B cell (primary cell): Measurements from ENCODE around the gene SLC6A18. TPM values are rescaled to one million over a fixed set of nuclear protein-coding genes. Genes with fewer than 3 reads are reported as not detected.

Experiments
- ATAC-seq: fragments of 200-7000 bp; cut with Tn5 transposase; one replicate; pipeline ENCODE4 v1.10.0; 2021; ENCODE audit warnings: low read depth, mild to moderate bottlenecking, moderate number of reproducible peaks, moderate library complexity
- CTCF ChIA-PET: fragments of 350-600 bp; sonication (Branson Sonifier 250); formaldehyde crosslinking; loops from one replicate; lab custom pipeline; 2021; ENCODE audit warnings: antibody characterized with exemption, inconsistent platforms; lab: Charles Lee
- POLR2A ChIA-PET: fragments of 350-600 bp; sonication (Branson Sonifier 250); formaldehyde crosslinking; loops from one replicate; lab custom pipeline; 2021; ENCODE audit warnings: antibody characterized with exemption; lab: Charles Lee
- DNase-seq: peaks from one replicate; pipeline ENCODE4 v3.0.0; 2013
- H2AFZ ChIP-seq: 2 replicates; pipeline ENCODE4 v1.6.1; 2012; ENCODE audit warnings: mild to moderate bottlenecking, low read depth, low read length; ENCODE audit not compliant: insufficient read depth, poor library complexity, severe bottlenecking
- H3K27ac ChIP-seq, 2 donors: 1 replicate in 1 of 2; 2 replicates in 1 of 2; pipeline ENCODE4 v1.5.1; 2012 to 2013; ENCODE audit warnings: low read length in 2 of 2, mild to moderate bottlenecking in 2 of 2, moderate library complexity in 1 of 2
- H3K27me3 ChIP-seq, 4 experiments: fragments of 200-600 bp in 1 of 4; sonication (generic) in 1 of 4; replicated peaks in 1 of 4; 1 replicate in 2 of 4; 2 replicates in 2 of 4; pipeline versions ENCODE4 v1.6.1 to v1.7.0; 2013 to 2016; ENCODE audit warnings: low read length in 3 of 4, mild to moderate bottlenecking in 2 of 4, mixed read lengths in 1 of 4, moderate library complexity in 1 of 4; ENCODE audit not compliant: insufficient read depth in 4 of 4, control insufficient read depth in 3 of 4; ENCODE audit errors: control extremely low read depth in 1 of 4
- H3K36me3 ChIP-seq, 2 experiments: replicated peaks in 1 of 2; 1 replicate in 1 of 2; 2 replicates in 1 of 2; pipeline versions ENCODE4 v1.6.1 to v1.7.1; 2013; ENCODE audit warnings: low read length in 1 of 2; ENCODE audit not compliant: insufficient read depth in 2 of 2, control insufficient read depth in 1 of 2; ENCODE audit errors: control extremely low read depth in 1 of 2, extremely low read depth in 1 of 2
- H3K4me1 ChIP-seq, 2 donors: fragments of 200-600 bp in 1 of 2; sonication (generic) in 1 of 2; 1 replicate in 1 of 2; 2 replicates in 1 of 2; pipeline versions ENCODE4 v1.5.1 to v1.6.1; 2013 to 2017; ENCODE audit warnings: low read length in 2 of 2; ENCODE audit not compliant: control insufficient read depth in 2 of 2, insufficient read depth in 2 of 2
- H3K4me2 ChIP-seq: replicated peaks from 2 replicates; pipeline ENCODE3; 2012; ENCODE audit warnings: mild to moderate bottlenecking, low read depth, low read length; ENCODE audit not compliant: poor library complexity, severe bottlenecking
- H3K4me3 ChIP-seq, 5 experiments: fragments of 200-600 bp in 1 of 5; sonication (generic) in 1 of 5; 1 replicate in 3 of 5; 2 replicates in 2 of 5; pipeline versions ENCODE4 v1.5.1 to v1.7.0; 2011 to 2016; ENCODE audit warnings: low read length in 4 of 5, mild to moderate bottlenecking in 4 of 5, low read depth in 2 of 5, control low read depth in 1 of 5, moderate library complexity in 1 of 5; ENCODE audit not compliant: insufficient read depth in 1 of 5; ENCODE audit errors: control extremely low read depth in 1 of 5, extremely low read depth in 1 of 5
- H3K79me2 ChIP-seq: fragments of 200-600 bp; sonication (generic); one replicate; pipeline ENCODE4 v1.6.0; 2016; ENCODE audit warnings: low read length; ENCODE audit not compliant: control insufficient read depth, insufficient read depth
- H3K9ac ChIP-seq: fragments of 200-600 bp; sonication (generic); 2 replicates; pipeline ENCODE4 v1.6.1; 2017; ENCODE audit warnings: mild to moderate bottlenecking, low read length, moderate library complexity
- H3K9me3 ChIP-seq, 3 donors: one replicate each; pipeline versions ENCODE4 v1.6.1 to v1.7.1; 2013; ENCODE audit warnings: low read length in 2 of 3; ENCODE audit not compliant: control insufficient read depth in 2 of 3, insufficient read depth in 1 of 3; ENCODE audit errors: control extremely low read depth in 1 of 3
- H4K20me1 ChIP-seq: 2 replicates; pipeline ENCODE4 v1.6.0; 2012; ENCODE audit warnings: mild to moderate bottlenecking, low read length; ENCODE audit not compliant: insufficient read depth, control insufficient read depth, poor library complexity, severe bottlenecking
- H3K27ac Mint-ChIP-seq: one replicate; pipeline ENCODE4 v1.8.0; 2021; ENCODE audit warnings: mixed read lengths
- H3K27me3 Mint-ChIP-seq: one replicate; pipeline ENCODE4 v1.8.0; 2021; ENCODE audit warnings: mixed read lengths
- H3K4me1 Mint-ChIP-seq: one replicate; pipeline ENCODE4 v1.8.0; 2021; ENCODE audit warnings: mixed read lengths
- H3K4me3 Mint-ChIP-seq: one replicate; pipeline ENCODE4 v1.8.0; 2021; ENCODE audit warnings: mixed read lengths
- H3K9me3 Mint-ChIP-seq: one replicate; pipeline ENCODE4 v1.8.0; 2022; ENCODE audit warnings: mixed read lengths; ENCODE audit not compliant: insufficient read depth
- EZH2 ChIP-seq: IDR thresholded peaks from 2 replicates; pipeline ENCODE4 v1.6.1; 2012; ENCODE audit warnings: borderline replicate concordance, low read depth, mild to moderate bottlenecking, moderate library complexity, low read length; ENCODE audit not compliant: insufficient read depth, poor library complexity, severe bottlenecking
- WGBS: methylation state at CpG from one replicate; pipeline ENCODE4 v1.1.5; 2013; ENCODE audit warnings: missing lambda C conversion rate; ENCODE audit not compliant: insufficient coverage; 5-methylcytosine and 5-hydroxymethylcytosine counted together
- intact Hi-C: fragments of 100-400 bp; cut with micrococcal nuclease; formaldehyde crosslinking; loops from one replicate; pipeline ENCODE4 v1.10.0; 2022
- polyA plus RNA-seq: library from polyadenylated mRNA; depleted of rRNA; stranded (reverse); fragments of >200 nt; gene quantifications from 2 replicates; pipeline ENCODE4 v1.2.3, GENCODE V29; 2012
- total RNA-seq, 2 donors: library from RNA; stranded (reverse); fragments of 120-200 nt in 1 of 2; gene quantifications; 1 replicate in 1 of 2; 2 replicates in 1 of 2; pipeline versions ENCODE4 v1.2.3 to v1.2.4, GENCODE V29; 2013 to 2022
- TF ChIP-seq, protein P1 (sequence below): fragments of 200-600 bp; IDR thresholded peaks from one replicate; pipeline ENCODE4 v1.8.0; 2022; ENCODE audit warnings: antibody characterized with exemption, mild to moderate bottlenecking

SLC6A18 gene
- total and polyA plus RNA-seq, 2 donors (not counting 1 experiment from before 2014, with no cell fraction given), result not detected

GRCh38 chr5:1208221-1208742 is 16.9 kb upstream of the SLC6A18 start:
- no peak overlapping the region for H3K4me3 ChIP-seq
- Mint-ChIP-seq H3K4me1 (no peaks in the 10 kb centered on the region), H3K9me3 (no peaks in the 10 kb centered on the region), H3K27ac (no peak overlapping the region), H3K4me3 (no peak overlapping the region), H3K27me3 (peaks cover 8% of the 10 kb centered on the region)
- POLR2A ChIA-PET, result no interaction called here
- CTCF ChIA-PET, result no interaction called here
- 88% methylated on average over 16 of the region's 17 CpGs for WGBS
- TF ChIP-seq, protein P1, sequence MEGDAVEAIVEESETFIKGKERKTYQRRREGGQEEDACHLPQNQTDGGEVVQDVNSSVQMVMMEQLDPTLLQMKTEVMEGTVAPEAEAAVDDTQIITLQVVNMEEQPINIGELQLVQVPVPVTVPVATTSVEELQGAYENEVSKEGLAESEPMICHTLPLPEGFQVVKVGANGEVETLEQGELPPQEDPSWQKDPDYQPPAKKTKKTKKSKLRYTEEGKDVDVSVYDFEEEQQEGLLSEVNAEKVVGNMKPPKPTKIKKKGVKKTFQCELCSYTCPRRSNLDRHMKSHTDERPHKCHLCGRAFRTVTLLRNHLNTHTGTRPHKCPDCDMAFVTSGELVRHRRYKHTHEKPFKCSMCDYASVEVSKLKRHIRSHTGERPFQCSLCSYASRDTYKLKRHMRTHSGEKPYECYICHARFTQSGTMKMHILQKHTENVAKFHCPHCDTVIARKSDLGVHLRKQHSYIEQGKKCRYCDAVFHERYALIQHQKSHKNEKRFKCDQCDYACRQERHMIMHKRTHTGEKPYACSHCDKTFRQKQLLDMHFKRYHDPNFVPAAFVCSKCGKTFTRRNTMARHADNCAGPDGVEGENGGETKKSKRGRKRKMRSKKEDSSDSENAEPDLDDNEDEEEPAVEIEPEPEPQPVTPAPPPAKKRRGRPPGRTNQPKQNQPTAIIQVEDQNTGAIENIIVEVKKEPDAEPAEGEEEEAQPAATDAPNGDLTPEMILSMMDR, result no peak
- TF ChIP-seq EZH2, result no peak
- peaks cover 0 to 13% (median 0%) of the 10 kb centered on the region in 3 donors for H3K9me3 ChIP-seq
- no peak overlapping the region for H3K4me2 ChIP-seq
- H3K27me3 ChIP-seq, result no peaks in the 10 kb centered on the region
- no peak overlapping the region for H3K27ac ChIP-seq
- no peak for DNase-seq
- H3K4me1 ChIP-seq, result no peaks in the 10 kb centered on the region
- no peak overlapping the region for H2AFZ ChIP-seq
- no peaks in the 10 kb centered on the region for H4K20me1 ChIP-seq
- H3K9ac ChIP-seq, result no peak overlapping the region
- H3K36me3 ChIP-seq, result no peaks in the 10 kb centered on the region
- no peak for ATAC-seq
- intact Hi-C loops, result no loop called here
- no peaks in the 10 kb centered on the region for H3K79me2 ChIP-seq

- H3K4me3 Mint-ChIP-seq, result no peak overlapping the region
These were observed 16.3 kb upstream of the SLC6A18 start for GRCh38 chr5:1208743-1209488.

More at GRCh38 chr5:1208743-1209488, 16.3 kb upstream of the SLC6A18 start:
- ATAC-seq, result no peak
- ChIA-PET CTCF (no interaction called here), POLR2A (no interaction called here)
- H3K4me1 ChIP-seq, result no peaks in the 10 kb centered on the region
- no peaks in the 10 kb centered on the region for H4K20me1 ChIP-seq
- H3K27ac ChIP-seq, result no peak overlapping the region
- no peak overlapping the region for H2AFZ ChIP-seq
- 90% methylated on average over 22 of the region's 24 CpGs for WGBS
- TF ChIP-seq, protein P1, result no peak
- TF ChIP-seq EZH2, result no peak
- H3K36me3 ChIP-seq, result no peaks in the 10 kb centered on the region
- Mint-ChIP-seq H3K27ac (no peak overlapping the region), H3K27me3 (peaks cover 8% of the 10 kb centered on the region), H3K9me3 (no peaks in the 10 kb centered on the region), H3K4me1 (no peaks in the 10 kb centered on the region)
- intact Hi-C loops, result no loop called here
- no peak overlapping the region for H3K9ac ChIP-seq
- peaks cover 0 to 13% (median 0%) of the 10 kb centered on the region in 3 donors for H3K9me3 ChIP-seq
- H3K79me2 ChIP-seq, result no peaks in the 10 kb centered on the region
- no peak for DNase-seq
- no peak overlapping the region for H3K4me3 ChIP-seq
- no peaks in the 10 kb centered on the region for H3K27me3 ChIP-seq
- H3K4me2 ChIP-seq, result no peak overlapping the region
